Liver (tissue), 9 donors: Measurements from ENCODE around the gene KIAA0513. TPM values are rescaled to one million over a fixed set of nuclear protein-coding genes. Genes with fewer than 3 reads are reported as not detected.

ENCODE experiments used
- DNase-seq: peaks from one replicate; pipeline ENCODE4 v3.0.0-alpha.2; 2017; ENCODE audit warnings: low spot score
- H3K27ac ChIP-seq, 2 donors: one replicate each; pipeline ENCODE4 v1.7.0; 2013; ENCODE audit warnings: inconsistent platforms in 2 of 2, low read length in 2 of 2, control low read depth in 1 of 2, low read depth in 1 of 2, mild to moderate bottlenecking in 1 of 2
- H3K27me3 ChIP-seq, 4 donors: one replicate each; pipeline versions ENCODE4 v1.6.1 to v1.7.0; 2013; ENCODE audit warnings: low read length in 3 of 4, inconsistent platforms in 1 of 4, mild to moderate bottlenecking in 1 of 4, moderate library complexity in 1 of 4; ENCODE audit not compliant: control insufficient read depth in 4 of 4, insufficient read depth in 4 of 4
- H3K36me3 ChIP-seq, 4 donors: one replicate each; pipeline versions ENCODE4 v1.6.1 to v1.7.0; 2013; ENCODE audit warnings: low read length in 3 of 4, mild to moderate bottlenecking in 3 of 4, low read depth in 1 of 4, moderate library complexity in 1 of 4; ENCODE audit not compliant: control insufficient read depth in 4 of 4, insufficient read depth in 3 of 4
- H3K4me1 ChIP-seq, 4 donors: one replicate each; pipeline versions ENCODE4 v1.6.1 to v1.7.0; 2013; ENCODE audit warnings: low read length in 3 of 4, mild to moderate bottlenecking in 3 of 4, moderate library complexity in 1 of 4; ENCODE audit not compliant: control insufficient read depth in 4 of 4, insufficient read depth in 4 of 4
- H3K4me3 ChIP-seq, 3 donors: one replicate each; pipeline versions ENCODE4 v1.6.1 to v1.7.0; 2013; ENCODE audit warnings: low read length in 3 of 3, control low read depth in 1 of 3, low read depth in 1 of 3, mild to moderate bottlenecking in 1 of 3
- H3K9ac ChIP-seq, 2 donors: one replicate each; pipeline ENCODE4 v1.7.0; 2013; ENCODE audit warnings: low read length in 2 of 2, mild to moderate bottlenecking in 2 of 2, moderate library complexity in 2 of 2, control low read depth in 1 of 2, low read depth in 1 of 2
- H3K9me3 ChIP-seq, 4 donors: one replicate each; pipeline versions ENCODE4 v1.6.1 to v1.7.0; 2013; ENCODE audit warnings: low read length in 3 of 4; ENCODE audit not compliant: control insufficient read depth in 4 of 4
- ATF3 ChIP-seq: IDR thresholded peaks from 2 replicates; pipeline ENCODE4 v1.6.1; 2016; ENCODE audit warnings: antibody characterized with exemption
- CTCF ChIP-seq: fragments of 150-350 bp; IDR thresholded peaks from 2 replicates; pipeline ENCODE4 v1.5.1; 2017; ENCODE audit warnings: improper control_type of control experiment, low read depth, low read length; ENCODE audit not compliant: missing input control
- EGR1 ChIP-seq, 2 donors: IDR thresholded peaks; 2 replicates each; pipeline ENCODE4 v1.6.1; 2016 to 2018; ENCODE audit warnings: antibody characterized with exemption in 2 of 2, low read depth in 2 of 2
- FOXA1 ChIP-seq: IDR thresholded peaks from 2 replicates; pipeline ENCODE4 v1.6.1; 2016; ENCODE audit warnings: antibody characterized with exemption
- FOXA2 ChIP-seq: IDR thresholded peaks from 2 replicates; pipeline ENCODE4 v1.6.1; 2016; ENCODE audit warnings: antibody characterized with exemption
- GABPA ChIP-seq, 2 donors: IDR thresholded peaks in 1 of 2; conservative IDR thresholded peaks in 1 of 2; 2 replicates each; pipeline ENCODE4 v1.6.1; 2016; ENCODE audit warnings: antibody characterized with exemption in 2 of 2, mild to moderate bottlenecking in 1 of 2, moderate library complexity in 1 of 2
- HNF4A ChIP-seq, 2 donors: conservative IDR thresholded peaks; 2 replicates each; pipeline ENCODE4 v1.6.1; 2016; ENCODE audit warnings: antibody characterized with exemption in 2 of 2, mild to moderate bottlenecking in 2 of 2
- HNF4G ChIP-seq: IDR thresholded peaks from 2 replicates; pipeline ENCODE4 v1.6.1; 2016; ENCODE audit warnings: antibody characterized with exemption
- JUND ChIP-seq, 2 donors: IDR thresholded peaks; 2 replicates each; pipeline ENCODE4 v1.6.1; 2016; ENCODE audit warnings: antibody characterized with exemption in 2 of 2
- MAX ChIP-seq: IDR thresholded peaks from 2 replicates; pipeline ENCODE4 v1.6.1; 2016; ENCODE audit warnings: antibody characterized with exemption
- NR2F2 ChIP-seq: IDR thresholded peaks from 2 replicates; pipeline ENCODE4 v1.6.1; 2016; ENCODE audit warnings: antibody characterized with exemption
- RAD21 ChIP-seq, 2 donors: IDR thresholded peaks; 2 replicates each; pipeline ENCODE4 v1.6.1; 2016; ENCODE audit warnings: antibody characterized with exemption in 2 of 2, mild to moderate bottlenecking in 2 of 2
- REST ChIP-seq: IDR thresholded peaks from 2 replicates; pipeline ENCODE4 v1.6.1; 2016; ENCODE audit warnings: antibody characterized with exemption, mild to moderate bottlenecking
- RXRA ChIP-seq, 2 donors: IDR thresholded peaks; 2 replicates each; pipeline ENCODE4 v1.6.1; 2017 to 2018; ENCODE audit warnings: antibody characterized with exemption in 2 of 2, mild to moderate bottlenecking in 1 of 2
- SP1 ChIP-seq: IDR thresholded peaks from 2 replicates; pipeline ENCODE4 v1.6.1; 2018; ENCODE audit warnings: antibody characterized with exemption, mild to moderate bottlenecking
- TAF1 ChIP-seq: conservative IDR thresholded peaks from 2 replicates; pipeline ENCODE4 v1.6.1; 2016; ENCODE audit warnings: antibody characterized with exemption, mild to moderate bottlenecking
- YY1 ChIP-seq: IDR thresholded peaks from 2 replicates; pipeline ENCODE4 v1.6.1; 2016; ENCODE audit warnings: antibody characterized with exemption, mild to moderate bottlenecking
- ZBTB33 ChIP-seq: IDR thresholded peaks from 2 replicates; pipeline ENCODE4 v1.6.1; 2016; ENCODE audit warnings: antibody characterized with exemption
- WGBS: extraction: QIAGEN DNeasy Blood & Tissue Kit; methylation state at CpG from one replicate; pipeline ENCODE4 v1.1.7; 2013; 5-methylcytosine and 5-hydroxymethylcytosine counted together
- polyA plus RNA-seq, 2 donors: library from polyadenylated mRNA; stranded (reverse) in 1 of 2; unstranded in 1 of 2; fragments of 200-250 nt in 1 of 2; fragments of >200 nt in 1 of 2; fragmentation: Nextera tagmentation in 1 of 2; extraction: Ambion mirVana in 1 of 2; gene quantifications; one replicate each; pipeline versions ENCODE4 v1.2.1 to v1.2.3, GENCODE V29; 2013 to 2015
- total RNA-seq, 2 donors: library from RNA; depleted of rRNA; stranded (reverse); fragments of >200 nt; gene quantifications; one replicate each; pipeline ENCODE4 v1.2.3, GENCODE V29; 2014
- donor health status: healthy.
- donor health status: healthy.
- donor health status: healthy.
- donor health status: healthy.
- donor health status: healthy.

Gene KIAA0513
- total and polyA plus RNA-seq, 4 donors: 1.5 to 5.9 (median 2.9) TPM

- TF ChIP-seq RAD21 (IDR thresholded peaks at IDR 0.05) (no peak), HNF4G (no peak), HNF4A (conservative IDR thresholded peaks at IDR 0.05) (no peak), SP1 (no peak), EGR1 (IDR thresholded peaks at IDR 0.05; ENCODE audit: low read depth in 2 of 2) (no peak), ZBTB33 (no peak), FOXA2 (no peak), FOXA1 (no peak), TAF1 (no peak), JUND (IDR thresholded peaks at IDR 0.05) (no peak), ATF3 (no peak), MAX (no peak), RXRA (IDR thresholded peaks at IDR 0.05) (no peak), NR2F2 (no peak), GABPA (IDR thresholded peaks at IDR 0.05 in 1 of 2, conservative IDR thresholded peaks at IDR 0.05 in 1 of 2) (no peak), CTCF (no peak), REST (no peak), YY1 (no peak)
- Histone ChIP-seq H3K4me1 (peaks cover 0 to 3% (median 0%) of the 10 kb centered on the region in 4 donors), H3K27ac (no peak overlapping the region), H3K9ac (no peak overlapping the region), H3K4me3 (no peak overlapping the region), H3K27me3 (no peaks in the 10 kb centered on the region), H3K36me3 (no peaks in the 10 kb centered on the region), H3K9me3 (no peaks in the 10 kb centered on the region)
- WGBS: 95% methylated on average over 6 of the region's 6 CpGs
- DNase-seq: no peak
Measured at GRCh38 chr16:85042606-85043005, 15.0 kb downstream of the KIAA0513 start.
